K562 (cell line): ENCODE measurements around the gene ADNP. TPM values are rescaled to one million over a fixed set of nuclear protein-coding genes. Genes with fewer than 3 reads are reported as not detected.

Experiments used
- DACH1 ChIP-seq: fragments of 450-650 bp; IDR thresholded peaks from 2 replicates; pipeline ENCODE4 v1.6.1; 2018; ENCODE audit not compliant: partially characterized antibody
- ESRRB ChIP-seq: fragments of 250-450 bp; sonication (Bioruptor Pico); IDR thresholded peaks from 2 replicates; pipeline ENCODE4 v1.5.0; 2020; ENCODE audit warnings: mild to moderate bottlenecking, moderate library complexity, borderline replicate concordance
- GTF2E2 ChIP-seq: fragments of 200-800 bp; sonication (Bioruptor generic); IDR thresholded peaks from 2 replicates; pipeline ENCODE4 v1.6.1; 2016; ENCODE audit warnings: missing genetic modification characterization, missing compliant biosample characterization
- ID3 ChIP-seq, 2 experiments: fragments of 250-450 bp in 1 of 2; fragments of 450-650 bp in 1 of 2; sonication (Bioruptor Pico) in 1 of 2; IDR thresholded peaks; 2 replicates each; pipeline versions ENCODE4 v1.6.1 to v1.8.0; 2016 to 2021; ENCODE audit warnings: mild to moderate bottlenecking in 2 of 2, moderate library complexity in 2 of 2, missing compliant biosample characterization in 1 of 2, missing genetic modification characterization in 1 of 2
- MAFG ChIP-seq: fragments of 450-650 bp; conservative IDR thresholded peaks from 2 replicates; pipeline ENCODE4 v1.6.1; 2016; ENCODE audit warnings: missing genetic modification characterization, missing compliant biosample characterization
- MLLT1 ChIP-seq, 2 experiments: fragments of 450-650 bp; IDR thresholded peaks; 2 replicates each; pipeline ENCODE4 v1.6.1; 2016
- NR1H2 ChIP-seq: sonication (generic); formaldehyde crosslinking; IDR thresholded peaks from 2 replicates; pipeline ENCODE4 v1.4.0; 2020; ENCODE audit warnings: mild to moderate bottlenecking, missing genetic modification reagents
- SNAPC5 ChIP-seq: fragments of 250-450 bp; sonication (Bioruptor Pico); IDR thresholded peaks from 2 replicates; pipeline ENCODE4 v1.8.0; 2021; ENCODE audit warnings: moderate library complexity, mild to moderate bottlenecking, inconsistent platforms
- SNIP1 ChIP-seq: fragments of 450-650 bp; IDR thresholded peaks from 2 replicates; pipeline ENCODE4 v1.7.1; 2017; ENCODE audit warnings: low read depth, mild to moderate bottlenecking
- TRIM24 ChIP-seq, 2 experiments: fragments of 450-650 bp; IDR thresholded peaks; 2 replicates each; pipeline ENCODE4 v1.6.1; 2016
- ZBTB7A ChIP-seq: IDR thresholded peaks from 2 replicates; pipeline ENCODE4 v1.6.1; 2011; ENCODE audit warnings: low read depth, mild to moderate bottlenecking, low read length, moderate library complexity, borderline replicate concordance; ENCODE audit not compliant: control insufficient read depth
- ZC3H11A ChIP-seq: IDR thresholded peaks from 2 replicates; pipeline ENCODE4 v1.6.1; 2012; ENCODE audit warnings: low read depth, low read length, improper control_type of control experiment
- ZNF324 ChIP-seq: fragments of 250-450 bp; sonication (Bioruptor Pico); IDR thresholded peaks from 2 replicates; pipeline ENCODE4 v1.4.0; 2020; ENCODE audit warnings: mild to moderate bottlenecking
- ZNF57 ChIP-seq: fragments of 450-650 bp; formaldehyde crosslinking; IDR thresholded peaks from 2 replicates; pipeline ENCODE4 v1.4.0; 2020; ENCODE audit warnings: mild to moderate bottlenecking, moderate library complexity
- polyA plus RNA-seq, 8 experiments: library from polyadenylated mRNA; depleted of rRNA in 4 of 8; stranded (reverse) in 5 of 8; unstranded in 3 of 8; fragments of >200 nt; fragmentation: Nextera tagmentation in 2 of 8; fragmentation: Illumina TruSeq in 1 of 8; extraction: Ambion mirVana in 2 of 8; extraction: Trizol in 1 of 8; gene quantifications; 2 replicates each; pipeline versions ENCODE4 v1.2.1 to v1.2.3, GENCODE V29; 2011 to 2014; ENCODE audit warnings: inconsistent platforms in 1 of 8, missing spikeins in 1 of 8
- total RNA-seq, 7 experiments: library from RNA; depleted of rRNA in 6 of 7; stranded (reverse); fragments of >200 nt in 6 of 7; fragmentation: Illumina TruSeq in 2 of 7; extraction: Trizol in 2 of 7; gene quantifications; 2 replicates each; pipeline versions ENCODE4 v1.2.1 to v1.2.3, GENCODE V29; 2011 to 2021; ENCODE audit warnings: low replicate concordance in 1 of 7
- TF ChIP-seq, protein P1 (sequence below): sonication (generic); formaldehyde crosslinking; IDR thresholded peaks from 2 replicates; pipeline ENCODE4 v1.8.1; 2023; ENCODE audit warnings: mild to moderate bottlenecking, missing genetic modification reagents
- TF ChIP-seq, protein P2 (sequence below): fragments of 250-450 bp; sonication (Bioruptor Pico); IDR thresholded peaks from 2 replicates; pipeline ENCODE4 v1.5.0; 2021; ENCODE audit warnings: mild to moderate bottlenecking, moderate library complexity
- TF ChIP-seq, protein P3 (sequence below): sonication (generic); formaldehyde crosslinking; IDR thresholded peaks from 2 replicates; pipeline ENCODE4 v1.8.1; 2023; ENCODE audit warnings: mild to moderate bottlenecking, missing genetic modification reagents, moderate library complexity

ADNP gene
- total and polyA plus RNA-seq, 9 of the 15 experiments (the other 6 are each of a cell fraction or from before 2014, with no cell fraction given), result 17.8 to 59.9 (median 25.3) TPM

- TF ChIP-seq ZBTB7A (0 out of 2 replicates have a peak, but pooled peaks have one; percentile 57), ZC3H11A (no peak; the same call in 1 of the 2 replicates), ESRRB (CRISPR knock-in tag) (no peak), ZNF324 (CRISPR knock-in tag) (no peak), TRIM24 (IDR thresholded peaks at IDR 0.05) (peak in 1 of 2 experiments; percentile 60; a peak in 3 of 4 replicates), MAFG (tag) (no peak), ZNF57 (CRISPR knock-in tag) (no peak), MLLT1 (IDR thresholded peaks at IDR 0.05) (peak in 1 of 2 experiments; percentile 79; a peak in 3 of 4 replicates), SNAPC5 (CRISPR knock-in tag) (no peak), DACH1 (peak; percentile 28), GTF2E2 (tag) (peak; percentile 59; the same call in 1 of the 2 replicates), SNIP1 (no peak), NR1H2 (CRISPR knock-in tag) (no peak), ID3 (CRISPR knock-in tag; IDR thresholded peaks at IDR 0.05) (no peak), ID3 (tag; IDR thresholded peaks at IDR 0.05) (no peak)
- TF ChIP-seq, protein P1, sequence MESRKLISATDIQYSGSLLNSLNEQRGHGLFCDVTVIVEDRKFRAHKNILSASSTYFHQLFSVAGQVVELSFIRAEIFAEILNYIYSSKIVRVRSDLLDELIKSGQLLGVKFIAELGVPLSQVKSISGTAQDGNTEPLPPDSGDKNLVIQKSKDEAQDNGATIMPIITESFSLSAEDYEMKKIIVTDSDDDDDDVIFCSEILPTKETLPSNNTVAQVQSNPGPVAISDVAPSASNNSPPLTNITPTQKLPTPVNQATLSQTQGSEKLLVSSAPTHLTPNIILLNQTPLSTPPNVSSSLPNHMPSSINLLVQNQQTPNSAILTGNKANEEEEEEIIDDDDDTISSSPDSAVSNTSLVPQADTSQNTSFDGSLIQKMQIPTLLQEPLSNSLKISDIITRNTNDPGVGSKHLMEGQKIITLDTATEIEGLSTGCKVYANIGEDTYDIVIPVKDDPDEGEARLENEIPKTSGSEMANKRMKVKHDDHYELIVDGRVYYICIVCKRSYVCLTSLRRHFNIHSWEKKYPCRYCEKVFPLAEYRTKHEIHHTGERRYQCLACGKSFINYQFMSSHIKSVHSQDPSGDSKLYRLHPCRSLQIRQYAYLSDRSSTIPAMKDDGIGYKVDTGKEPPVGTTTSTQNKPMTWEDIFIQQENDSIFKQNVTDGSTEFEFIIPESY, result peak; percentile 76
- TF ChIP-seq, protein P2, sequence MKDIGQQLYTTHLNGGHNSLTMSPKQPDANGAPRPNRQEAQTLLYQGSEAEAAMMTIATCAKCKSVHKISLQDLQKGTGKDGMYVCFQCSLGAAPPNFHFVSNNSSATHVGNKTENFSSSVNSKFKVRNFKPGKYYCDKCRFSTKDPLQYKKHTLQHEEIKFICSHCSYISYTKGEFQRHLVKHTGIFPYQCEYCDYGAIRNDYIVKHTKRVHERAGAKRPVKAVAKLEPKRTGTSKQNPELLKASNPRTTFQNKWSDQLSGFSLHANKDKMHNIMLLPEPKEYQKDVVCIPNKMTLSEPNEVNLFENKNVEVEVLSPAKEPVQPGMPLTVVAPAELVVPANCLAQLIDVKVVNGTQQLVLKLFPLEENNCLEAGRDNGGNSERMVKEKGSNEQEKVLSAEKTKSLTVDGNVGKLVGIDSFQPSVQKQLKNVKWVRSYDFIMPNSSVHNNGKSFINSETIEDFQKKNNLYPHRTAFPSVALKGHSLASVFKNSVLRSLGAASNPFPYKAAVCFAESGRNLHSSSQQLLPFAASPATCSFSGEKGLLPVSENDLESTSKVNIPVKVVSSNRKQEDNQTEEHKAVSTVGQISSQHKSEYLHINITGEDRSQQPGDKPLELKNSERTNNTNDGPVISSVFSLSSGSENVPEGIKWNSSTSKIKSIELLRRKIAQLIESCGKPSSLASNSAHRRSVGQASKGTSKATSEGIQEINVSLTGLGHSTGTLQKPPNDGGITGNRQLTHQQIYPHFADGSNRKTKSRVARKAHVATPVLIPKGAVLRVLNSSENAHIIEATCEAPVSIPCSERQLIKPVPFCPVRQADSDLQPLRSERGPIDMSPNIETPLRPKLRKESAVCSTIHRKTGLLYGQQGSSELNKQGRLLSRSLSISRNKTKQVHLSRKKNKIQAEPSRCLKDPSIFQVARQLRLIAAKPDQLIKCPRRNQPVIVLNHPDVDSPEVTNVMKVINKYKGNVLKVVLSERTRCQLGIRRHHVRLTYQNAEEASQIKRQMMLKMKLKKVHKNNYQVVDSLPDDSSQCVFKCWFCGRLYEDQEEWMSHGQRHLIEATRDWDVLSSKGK (CRISPR knock-in tag), result no peak
- TF ChIP-seq, protein P3, sequence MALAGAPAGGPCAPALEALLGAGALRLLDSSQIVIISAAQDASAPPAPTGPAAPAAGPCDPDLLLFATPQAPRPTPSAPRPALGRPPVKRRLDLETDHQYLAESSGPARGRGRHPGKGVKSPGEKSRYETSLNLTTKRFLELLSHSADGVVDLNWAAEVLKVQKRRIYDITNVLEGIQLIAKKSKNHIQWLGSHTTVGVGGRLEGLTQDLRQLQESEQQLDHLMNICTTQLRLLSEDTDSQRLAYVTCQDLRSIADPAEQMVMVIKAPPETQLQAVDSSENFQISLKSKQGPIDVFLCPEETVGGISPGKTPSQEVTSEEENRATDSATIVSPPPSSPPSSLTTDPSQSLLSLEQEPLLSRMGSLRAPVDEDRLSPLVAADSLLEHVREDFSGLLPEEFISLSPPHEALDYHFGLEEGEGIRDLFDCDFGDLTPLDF (CRISPR knock-in tag), result peak; percentile 56; the same call in 1 of the 2 replicates
These were observed 1.7 kb downstream of the ADNP start (continued) for GRCh38 chr20:50929299-50930138.
